OCI-LY1 (cell line): ENCODE data around the gene SLC25A42.

Source experiments
- H2AFZ ChIP-seq: fragments of 200-600 bp; sonication (generic), shearing (Covaris generic); 2 replicates; pipeline ENCODE4 v1.6.0; 2014; ENCODE audit warnings: antibody characterized with exemption, mild to moderate bottlenecking, low read length
- H3F3A ChIP-seq: fragments of 200-600 bp; sonication (generic), shearing (Covaris generic); 2 replicates; pipeline ENCODE4 v1.6.0; 2014; ENCODE audit warnings: mild to moderate bottlenecking, antibody characterized with exemption, low read length, moderate library complexity; ENCODE audit not compliant: insufficient read depth
- H3K27ac ChIP-seq: fragments of 200-600 bp; sonication (generic); 2 replicates; pipeline ENCODE4 v1.5.1; 2014; ENCODE audit warnings: low read length, mixed run types, mild to moderate bottlenecking, low read depth; ENCODE audit not compliant: poor library complexity, severe bottlenecking
- H3K27me3 ChIP-seq: fragments of 200-600 bp; sonication (generic); 2 replicates; pipeline ENCODE4 v1.6.0; 2014; ENCODE audit warnings: antibody characterized with exemption, mild to moderate bottlenecking, low read length, moderate library complexity; ENCODE audit not compliant: insufficient read depth
- H3K36me3 ChIP-seq: fragments of 200-600 bp; sonication (generic); 2 replicates; pipeline ENCODE4 v1.6.1; 2014; ENCODE audit warnings: mild to moderate bottlenecking, antibody characterized with exemption, low read length, moderate library complexity, mixed read lengths; ENCODE audit not compliant: insufficient read depth
- H3K4me1 ChIP-seq: fragments of 200-600 bp; sonication (generic); 2 replicates; pipeline ENCODE4 v1.5.1; 2014; ENCODE audit warnings: mild to moderate bottlenecking, low read length, moderate library complexity; ENCODE audit not compliant: insufficient read depth, severe bottlenecking
- H3K4me2 ChIP-seq: fragments of 200-600 bp; sonication (generic), shearing (Covaris generic); 2 replicates; pipeline ENCODE4 v1.6.1; 2014; ENCODE audit warnings: low read length
- H3K4me3 ChIP-seq: fragments of 200-600 bp; sonication (generic); 2 replicates; pipeline ENCODE4 v1.5.1; 2014; ENCODE audit warnings: low read length, low read depth, mild to moderate bottlenecking, mixed read lengths; ENCODE audit not compliant: poor library complexity, severe bottlenecking
- H3K79me2 ChIP-seq: fragments of 200-600 bp; shearing (Covaris generic); 2 replicates; pipeline ENCODE4 v1.6.1; 2016; ENCODE audit warnings: mixed run types, low read length, mixed read lengths; ENCODE audit not compliant: insufficient read depth
- H3K9ac ChIP-seq: fragments of 200-600 bp; sonication (generic), shearing (Covaris generic); 2 replicates; pipeline ENCODE4 v1.6.1; 2014; ENCODE audit warnings: mild to moderate bottlenecking, low read length, mixed read lengths
- H3K9me2 ChIP-seq: fragments of 200-600 bp; sonication (generic), shearing (Covaris generic); 2 replicates; pipeline ENCODE4 v1.6.1; 2014; ENCODE audit warnings: low read depth, mild to moderate bottlenecking, low read length, mixed read lengths
- H3K9me3 ChIP-seq: fragments of 200-600 bp; shearing (Covaris generic); 2 replicates; pipeline ENCODE4 v1.6.1; 2014; ENCODE audit warnings: low read length, mixed read lengths
- H4K20me1 ChIP-seq: fragments of 200-600 bp; sonication (generic), shearing (Covaris generic); 2 replicates; pipeline ENCODE4 v1.6.0; 2016; ENCODE audit warnings: mild to moderate bottlenecking, low read length; ENCODE audit not compliant: insufficient read depth
- EZH2 ChIP-seq: fragments of 200-600 bp; sonication (generic), shearing (Covaris generic); IDR thresholded peaks from 2 replicates; pipeline ENCODE4 v1.8.0; 2017; ENCODE audit warnings: borderline replicate concordance, mixed run types, mild to moderate bottlenecking, antibody characterized with exemption, low read length, moderate library complexity, mixed read lengths
- TF ChIP-seq, protein P1 (sequence below): fragments of 200-600 bp; sonication (generic), shearing (Covaris generic); IDR thresholded peaks from 2 replicates; pipeline ENCODE4 v1.5.1; 2017; ENCODE audit warnings: mild to moderate bottlenecking, antibody characterized with exemption, low read length, moderate library complexity, mixed read lengths

The SLC25A42 gene

DNA sequence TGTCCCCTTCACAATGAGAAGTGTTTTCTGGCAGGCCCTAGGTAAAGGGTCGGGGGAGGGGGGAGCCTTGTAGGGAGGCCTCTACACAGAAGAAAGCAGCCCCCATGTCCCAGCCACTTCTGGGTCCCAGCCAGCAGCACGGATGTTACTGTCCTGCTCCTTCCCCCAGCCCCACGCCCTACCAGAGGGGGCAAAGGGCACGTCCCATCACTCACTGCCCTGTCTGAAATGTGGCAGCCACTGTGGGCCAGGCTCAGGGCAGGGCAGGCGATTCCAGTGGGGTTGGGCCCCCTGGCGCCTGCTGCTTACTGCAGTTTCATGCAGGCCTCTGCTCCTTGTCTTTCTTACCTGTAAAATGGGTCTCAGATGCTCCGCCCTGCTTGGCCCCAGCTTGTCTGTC is 6.1 kb upstream of the SLC25A42 start:
- Histone ChIP-seq H3K4me2 (no peak overlapping the region), H3K4me3 (no peak overlapping the region), H3K79me2 (no peaks in the 10 kb centered on the region), H3K27ac (no peak overlapping the region), H3K4me1 (no peaks in the 10 kb centered on the region), H4K20me1 (no peaks in the 10 kb centered on the region), H3K9me3 (no peaks in the 10 kb centered on the region), H3K9ac (no peak overlapping the region), H3F3A (no peaks in the 10 kb centered on the region), H3K36me3 (peaks cover 60% of the 10 kb centered on the region), H3K27me3 (no peaks in the 10 kb centered on the region), H2AFZ (no peak overlapping the region), H3K9me2 (no peaks in the 10 kb centered on the region)
- TF ChIP-seq EZH2: no peak
- TF ChIP-seq, protein P1, sequence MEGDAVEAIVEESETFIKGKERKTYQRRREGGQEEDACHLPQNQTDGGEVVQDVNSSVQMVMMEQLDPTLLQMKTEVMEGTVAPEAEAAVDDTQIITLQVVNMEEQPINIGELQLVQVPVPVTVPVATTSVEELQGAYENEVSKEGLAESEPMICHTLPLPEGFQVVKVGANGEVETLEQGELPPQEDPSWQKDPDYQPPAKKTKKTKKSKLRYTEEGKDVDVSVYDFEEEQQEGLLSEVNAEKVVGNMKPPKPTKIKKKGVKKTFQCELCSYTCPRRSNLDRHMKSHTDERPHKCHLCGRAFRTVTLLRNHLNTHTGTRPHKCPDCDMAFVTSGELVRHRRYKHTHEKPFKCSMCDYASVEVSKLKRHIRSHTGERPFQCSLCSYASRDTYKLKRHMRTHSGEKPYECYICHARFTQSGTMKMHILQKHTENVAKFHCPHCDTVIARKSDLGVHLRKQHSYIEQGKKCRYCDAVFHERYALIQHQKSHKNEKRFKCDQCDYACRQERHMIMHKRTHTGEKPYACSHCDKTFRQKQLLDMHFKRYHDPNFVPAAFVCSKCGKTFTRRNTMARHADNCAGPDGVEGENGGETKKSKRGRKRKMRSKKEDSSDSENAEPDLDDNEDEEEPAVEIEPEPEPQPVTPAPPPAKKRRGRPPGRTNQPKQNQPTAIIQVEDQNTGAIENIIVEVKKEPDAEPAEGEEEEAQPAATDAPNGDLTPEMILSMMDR: no peak

DNA sequence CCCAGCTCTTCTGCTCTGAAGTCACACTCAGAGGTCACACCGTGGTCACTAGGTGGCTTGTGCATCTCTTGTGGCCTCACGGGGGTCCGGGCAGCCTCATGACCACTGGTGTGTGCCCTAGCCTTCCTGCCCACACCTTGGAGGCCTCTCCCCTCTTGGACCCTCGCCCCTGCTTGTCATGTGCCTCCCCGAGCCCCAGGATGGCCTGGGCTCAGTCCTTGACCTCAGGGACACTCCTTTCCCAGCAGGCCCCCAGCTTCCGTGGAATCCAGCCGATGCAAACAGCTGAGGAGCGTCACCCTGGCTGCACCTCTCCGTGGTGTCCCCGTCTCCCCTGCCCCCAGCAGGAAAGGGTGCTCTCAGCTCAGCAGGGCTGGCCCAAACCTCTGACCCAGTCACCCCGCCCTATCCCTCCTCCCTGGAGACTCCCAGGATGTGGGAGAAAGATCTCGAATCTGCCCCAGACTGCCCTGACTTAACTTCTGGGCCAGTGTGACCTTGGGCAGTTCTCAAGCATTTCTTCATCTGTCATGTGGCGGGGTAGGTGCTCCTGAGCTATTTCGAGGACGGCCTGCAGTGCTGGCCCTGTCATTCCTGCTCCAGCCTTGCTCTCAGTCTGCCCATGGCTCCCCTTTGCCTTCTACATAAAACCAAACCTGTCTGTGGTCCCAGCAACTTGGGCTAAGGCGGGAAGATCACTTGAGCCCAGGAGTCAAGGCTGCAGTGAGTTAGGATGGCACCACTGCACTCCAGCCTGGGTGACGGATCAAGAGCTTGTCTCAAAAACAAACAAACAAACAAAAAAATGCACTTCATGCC is 4.6 kb upstream of the SLC25A42 start:
- H2AFZ ChIP-seq: no peak overlapping the region
- H3K4me2 ChIP-seq: no peak overlapping the region
- H3K27me3 ChIP-seq: no peaks in the 10 kb centered on the region
- TF ChIP-seq, protein P1: no peak
- TF ChIP-seq EZH2: no peak
- no peaks in the 10 kb centered on the region for H3F3A ChIP-seq
- peaks cover 51% of the 10 kb centered on the region for H3K36me3 ChIP-seq
- H4K20me1 ChIP-seq: no peaks in the 10 kb centered on the region
- no peaks in the 10 kb centered on the region for H3K9me2 ChIP-seq
- H3K4me1 ChIP-seq: peaks cover 5% of the 10 kb centered on the region
- H3K4me3 ChIP-seq: no peak overlapping the region
- no peaks in the 10 kb centered on the region for H3K9me3 ChIP-seq
- H3K79me2 ChIP-seq: no peaks in the 10 kb centered on the region
- H3K27ac ChIP-seq: no peak overlapping the region
- no peak overlapping the region for H3K9ac ChIP-seq

DNA sequence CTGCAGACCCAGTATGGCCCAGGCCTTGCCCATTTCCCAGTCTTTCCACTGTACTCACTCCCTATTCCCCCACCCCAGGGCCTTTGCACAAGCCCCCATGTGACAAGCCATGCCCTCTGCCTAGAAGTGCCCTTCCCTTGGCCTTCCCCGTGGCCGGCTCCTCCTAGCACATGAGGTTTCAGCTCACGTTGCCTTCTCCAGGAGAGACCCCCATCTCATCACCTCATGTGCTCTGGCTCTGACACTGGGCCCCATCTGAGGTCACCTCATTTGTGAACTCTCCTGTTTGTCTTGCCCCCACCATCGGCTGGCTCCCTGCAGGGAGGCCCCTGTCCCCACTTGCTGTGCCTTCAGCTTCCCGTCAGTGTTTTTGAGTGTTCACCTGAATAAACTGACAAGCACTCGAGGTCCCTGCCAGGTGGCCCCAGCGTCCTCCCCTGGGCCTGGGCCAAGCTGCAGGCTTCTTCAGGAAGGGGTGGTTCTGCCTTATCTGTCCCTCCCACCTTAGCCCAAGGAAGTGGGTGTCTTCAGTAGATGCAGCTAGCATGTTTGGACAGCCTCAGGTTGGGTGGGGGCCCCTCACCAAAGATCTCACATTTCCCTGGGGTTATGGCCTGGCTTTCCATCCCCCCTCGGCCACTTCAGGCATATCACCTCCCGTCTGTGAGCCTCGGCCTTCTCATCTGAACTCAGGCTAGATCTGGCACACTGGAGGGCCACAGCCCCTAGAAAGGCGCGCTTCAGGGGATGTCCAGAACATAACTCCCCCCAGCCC is 3.8 kb upstream of the SLC25A42 start:
- no peak overlapping the region for H3K4me2 ChIP-seq
- H3K9me2 ChIP-seq: no peaks in the 10 kb centered on the region
- H4K20me1 ChIP-seq: no peaks in the 10 kb centered on the region
- TF ChIP-seq, protein P1: no peak
- no peak for TF ChIP-seq EZH2
- H3K36me3 ChIP-seq: peaks cover 43% of the 10 kb centered on the region
- H3K9ac ChIP-seq: no peak overlapping the region
- no peak overlapping the region for H2AFZ ChIP-seq
- H3F3A ChIP-seq: no peaks in the 10 kb centered on the region
- H3K27ac ChIP-seq: no peak overlapping the region
- H3K4me3 ChIP-seq: no peak overlapping the region
- H3K27me3 ChIP-seq: no peaks in the 10 kb centered on the region
- no peaks in the 10 kb centered on the region for H3K9me3 ChIP-seq
- no peaks in the 10 kb centered on the region for H3K79me2 ChIP-seq
- H3K4me1 ChIP-seq: peaks cover 13% of the 10 kb centered on the region
